GM18951 (cell line): ENCODE results near the gene ALK.

Experiments used
- POLR2A ChIP-seq: IDR thresholded peaks from 4 replicates; pipeline ENCODE4 v1.6.1; 2011; ENCODE audit warnings: mild to moderate bottlenecking; ENCODE audit not compliant: insufficient read length, insufficient read depth; ENCODE audit errors: extremely low read depth
- in situ Hi-C: fragments of 300-500 bp; cut with MboI; formaldehyde crosslinking; loops from one replicate; pipeline ENCODE4 v1.12.0; 2022; ENCODE audit warnings: low sequenced_read_pairs, mixed read lengths, inconsistent platforms; ENCODE audit not compliant: unreplicated experiment

Gene ALK

GRCh38 chr2:29591600-29591999 lies 329.8 kb downstream of the ALK start:
- TF ChIP-seq POLR2A, result no peak
- in situ Hi-C loops, result no loop called here

GRCh38 chr2:29590211-29590610 lies 331.2 kb downstream of the ALK start:
- no peak for TF ChIP-seq POLR2A
- in situ Hi-C loops, result no loop called here

GRCh38 chr2:29589440-29590103 lies 331.8 kb downstream of the ALK start:
- TF ChIP-seq POLR2A, result no peak
- in situ Hi-C loops, result no loop called here

- TF ChIP-seq POLR2A, result no peak
- in situ Hi-C loops, result no loop called here
Measured at GRCh38 chr2:29587402-29588190, 333.8 kb downstream of the ALK start.

GRCh38 chr2:29586919-29587318 lies 334.5 kb downstream of the ALK start:
- TF ChIP-seq POLR2A, result no peak
- in situ Hi-C loops, result no loop called here

GRCh38 chr2:29583548-29584156 lies 337.7 kb downstream of the ALK start:
- in situ Hi-C loops, result no loop called here
- no peak for TF ChIP-seq POLR2A

- TF ChIP-seq POLR2A, result no peak
- in situ Hi-C loops, result no loop called here
Measured at GRCh38 chr2:29583104-29583503, 338.3 kb downstream of the ALK start.

- TF ChIP-seq POLR2A, result no peak
- in situ Hi-C loops, result no loop called here
Measured at GRCh38 chr2:29582062-29582461, 339.3 kb downstream of the ALK start.

GRCh38 chr2:29580223-29580622 lies 341.2 kb downstream of the ALK start:
- in situ Hi-C loops, result no loop called here
- TF ChIP-seq POLR2A, result no peak

- no peak for TF ChIP-seq POLR2A
- in situ Hi-C loops, result no loop called here
Measured at GRCh38 chr2:29579495-29580169, 341.8 kb downstream of the ALK start.

- in situ Hi-C loops, result no loop called here
- TF ChIP-seq POLR2A, result no peak
Measured at GRCh38 chr2:29578084-29578598, 343.2 kb downstream of the ALK start.

GRCh38 chr2:29576231-29576630 lies 345.2 kb downstream of the ALK start:
- TF ChIP-seq POLR2A, result no peak
- in situ Hi-C loops, result no loop called here

- in situ Hi-C loops, result no loop called here
- TF ChIP-seq POLR2A, result no peak
Measured at GRCh38 chr2:29575370-29575890, 346.0 kb downstream of the ALK start.
